ENCODE results near the gene KCNE2.

Gene KCNE2, protein sequence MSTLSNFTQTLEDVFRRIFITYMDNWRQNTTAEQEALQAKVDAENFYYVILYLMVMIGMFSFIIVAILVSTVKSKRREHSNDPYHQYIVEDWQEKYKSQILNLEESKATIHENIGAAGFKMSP

GRCh38 chr21:34363733-34364132 lies at the start of gene KCNE2:
TSS of gene KCNE2 (plus strand) at chr21:34364006. CDS start at chr21:34370479, 6,473 bp downstream.
- no peak for DNase-seq

DNA sequence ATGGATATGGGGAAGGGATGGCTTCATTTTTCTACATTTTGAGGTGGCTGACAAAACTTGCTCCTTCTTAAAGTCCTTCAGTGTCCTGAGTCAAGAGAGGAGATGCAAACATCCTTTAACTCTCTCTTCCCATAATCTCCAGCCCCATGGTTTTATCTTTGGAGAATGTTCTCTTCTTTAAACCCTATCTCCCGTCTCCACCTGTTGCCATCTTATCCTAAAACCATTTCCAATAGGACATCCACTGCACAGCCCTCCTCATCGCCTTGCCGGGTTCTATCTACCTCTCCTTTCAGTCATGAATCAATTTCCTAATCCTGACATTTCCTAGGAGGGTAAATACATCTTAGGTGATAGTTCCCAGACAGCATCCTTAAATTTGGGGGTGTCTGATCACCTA lies 44.2 kb upstream of the KCNE2 start:
- DNase-seq, result no peak

- DNase-seq, result no peak
These were observed 43.8 kb upstream of the KCNE2 start for GRCh38 chr21:34320011-34320410.

- DNase-seq, result no peak
These were observed 33.8 kb upstream of the KCNE2 start for GRCh38 chr21:34330055-34330454.

GRCh38 chr21:34331726-34332125 lies 32.1 kb upstream of the KCNE2 start:
- DNase-seq, result no peak

GRCh38 chr21:34332347-34332746 lies 31.5 kb upstream of the KCNE2 start:
- no peak for DNase-seq

- DNase-seq, result no peak
These were observed 30.6 kb upstream of the KCNE2 start for GRCh38 chr21:34333121-34333739.

DNA sequence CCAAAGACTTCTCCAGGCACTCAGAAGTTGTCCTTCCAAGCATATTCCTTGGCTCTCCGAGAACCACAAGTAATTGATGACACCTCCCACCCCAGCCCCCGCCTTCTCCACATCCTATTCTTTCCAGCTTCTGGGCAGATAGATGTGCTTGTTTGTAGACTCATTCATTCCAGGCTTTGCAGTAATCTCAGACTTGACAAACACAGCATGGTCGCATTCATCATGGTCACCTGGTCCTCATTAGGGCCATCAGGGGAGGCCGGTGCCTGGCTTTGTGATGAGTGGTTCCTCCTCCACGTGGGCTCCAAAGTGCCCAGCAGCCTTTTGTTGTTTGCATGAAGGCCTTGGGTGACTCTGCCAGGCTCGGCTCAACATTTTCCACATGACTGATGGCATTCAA lies 28.5 kb upstream of the KCNE2 start:
- DNase-seq, result no peak

GRCh38 chr21:34336245-34336644 lies 27.6 kb upstream of the KCNE2 start:
- DNase-seq, result no peak

DNA sequence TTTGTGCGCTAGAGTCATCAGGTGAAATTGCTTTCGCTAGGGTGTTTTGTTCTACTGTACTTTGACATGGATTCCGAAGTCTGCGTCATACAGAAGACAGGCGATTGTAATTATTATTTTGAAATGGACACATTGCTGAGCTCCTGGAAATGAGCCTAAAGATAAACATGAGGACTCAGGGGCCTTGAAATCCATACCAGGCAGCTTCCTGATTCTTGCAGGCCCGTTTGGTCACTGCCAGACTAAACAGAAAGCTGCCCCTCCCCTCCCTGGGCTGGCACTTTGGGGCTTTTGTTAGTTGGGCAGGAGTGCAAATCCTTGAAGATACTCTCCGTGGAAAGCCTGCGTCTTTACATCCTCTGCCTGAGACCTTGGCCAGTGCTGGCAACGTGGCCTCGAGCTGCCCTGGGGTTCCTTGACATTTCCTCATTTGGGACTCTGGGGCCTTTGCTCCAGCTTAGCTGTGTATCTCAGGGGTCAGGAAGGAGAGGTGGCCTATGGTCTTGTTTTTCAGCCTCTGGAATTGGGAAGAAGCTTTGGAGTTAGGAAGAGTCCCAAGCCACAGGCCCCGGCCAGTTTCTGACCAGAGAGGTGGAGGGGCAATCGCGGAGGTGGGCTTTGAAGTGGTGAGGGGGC lies 26.9 kb upstream of the KCNE2 start:
- no peak for DNase-seq

GRCh38 chr21:34337741-34338140 lies 26.1 kb upstream of the KCNE2 start:
- no peak for DNase-seq

GRCh38 chr21:34338226-34338625 lies 25.6 kb upstream of the KCNE2 start:
- DNase-seq, result no peak

- no peak for DNase-seq
These were observed 23.7 kb upstream of the KCNE2 start for GRCh38 chr21:34340061-34340460.

GRCh38 chr21:34342476-34342875 lies 21.3 kb upstream of the KCNE2 start:
- no peak for DNase-seq

DNA sequence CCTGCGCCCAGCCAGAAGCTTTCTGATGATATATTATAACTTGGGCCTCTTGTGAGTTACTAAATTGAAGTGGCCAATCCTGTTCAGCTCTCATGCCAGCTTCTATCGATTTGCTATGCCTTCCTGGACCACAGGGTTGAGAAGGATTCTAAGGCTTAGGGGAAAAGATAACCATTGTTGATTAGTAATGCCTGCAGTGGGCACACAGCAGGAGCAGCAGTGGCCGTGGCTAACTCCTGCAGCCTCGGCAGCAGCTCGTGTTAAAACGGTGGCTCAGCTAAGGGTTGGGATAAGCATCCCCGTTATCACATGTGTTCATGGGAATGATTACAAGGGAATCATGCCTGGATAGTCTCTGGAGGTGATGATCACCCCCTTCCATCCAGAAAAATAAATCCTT lies 20.5 kb upstream of the KCNE2 start:
- DNase-seq, result no peak

- peak; percentile 36 to 46 for DNase-seq
These were observed 19.9 kb upstream of the KCNE2 start for GRCh38 chr21:34343838-34344381.

DNA sequence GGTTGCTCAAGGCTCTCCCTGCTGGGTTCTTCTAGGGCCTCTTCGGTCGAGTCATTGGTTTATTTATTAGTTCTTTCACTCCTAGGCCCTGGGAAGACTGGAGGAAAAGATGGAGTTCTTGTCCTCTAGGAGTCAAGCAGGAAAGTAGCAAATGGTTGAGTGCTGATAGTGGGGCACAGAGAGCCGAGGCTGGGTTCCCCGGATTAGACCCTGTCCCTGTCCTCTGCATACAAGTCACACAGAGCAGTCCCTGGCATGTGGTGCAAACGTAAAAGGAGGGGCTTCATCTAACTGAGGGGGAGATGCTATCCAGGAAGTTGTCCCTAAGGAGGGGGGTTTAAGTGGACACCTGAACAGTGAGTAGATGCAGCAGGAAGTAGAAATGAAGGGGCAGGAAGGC lies 19.2 kb upstream of the KCNE2 start:
- DNase-seq, result no peak

DNA sequence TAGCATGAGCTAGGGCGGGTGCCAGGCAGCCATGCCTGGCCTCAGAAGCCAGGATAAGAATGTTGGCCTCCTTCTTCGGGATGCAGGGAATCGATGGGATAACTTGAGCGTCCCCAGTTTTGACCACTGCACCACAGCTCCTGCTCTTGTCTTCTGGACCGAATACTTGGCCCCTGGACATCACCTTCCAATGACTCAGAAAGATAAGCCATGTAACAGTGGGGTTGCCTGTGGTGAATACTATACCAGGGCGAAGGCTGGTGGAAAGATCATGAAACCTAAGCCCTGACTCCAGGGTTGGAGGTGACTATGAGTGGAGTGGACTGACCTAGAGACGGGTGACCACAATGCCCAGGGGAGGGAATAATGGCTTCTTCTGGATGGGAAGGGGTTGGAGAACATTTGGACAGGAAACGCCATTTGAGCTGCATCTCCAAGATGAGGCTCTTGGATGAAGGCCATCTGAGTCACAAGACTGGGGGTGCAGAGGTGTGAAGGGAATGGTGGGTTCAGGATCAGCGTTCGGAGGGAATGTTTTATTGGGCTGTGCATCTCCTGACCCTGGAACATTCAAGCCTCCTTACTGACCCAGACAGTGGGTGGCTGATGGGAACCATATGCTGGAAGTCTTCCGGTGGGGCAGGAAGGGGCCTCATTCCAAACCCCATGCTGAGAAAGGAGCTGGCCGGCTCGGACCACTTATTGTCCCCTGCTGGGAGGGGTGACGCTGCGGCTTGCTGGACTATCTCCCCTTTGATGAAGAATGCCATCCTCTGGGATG lies 18.5 kb upstream of the KCNE2 start:
- DNase-seq, result no peak

DNA sequence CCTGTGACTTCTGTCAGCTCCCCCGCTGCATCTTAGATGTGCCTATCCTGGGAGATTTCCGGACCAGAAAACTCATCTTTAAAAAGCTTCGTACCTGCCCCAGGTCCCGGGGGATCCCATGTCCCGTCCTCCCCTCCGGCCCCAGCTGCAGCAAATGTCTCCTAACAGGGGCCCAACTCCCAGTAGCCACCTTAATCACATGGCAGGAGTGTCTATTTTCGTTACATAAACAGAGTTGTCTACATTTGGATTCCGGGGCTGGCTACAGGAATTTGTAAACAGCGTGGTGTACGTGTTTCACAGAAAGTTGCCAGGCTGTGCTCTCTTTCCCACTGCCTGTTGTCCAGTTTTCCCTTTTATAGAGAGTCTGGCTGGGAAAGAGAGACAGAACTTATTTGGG lies 17.9 kb upstream of the KCNE2 start:
- DNase-seq, result no peak

DNA sequence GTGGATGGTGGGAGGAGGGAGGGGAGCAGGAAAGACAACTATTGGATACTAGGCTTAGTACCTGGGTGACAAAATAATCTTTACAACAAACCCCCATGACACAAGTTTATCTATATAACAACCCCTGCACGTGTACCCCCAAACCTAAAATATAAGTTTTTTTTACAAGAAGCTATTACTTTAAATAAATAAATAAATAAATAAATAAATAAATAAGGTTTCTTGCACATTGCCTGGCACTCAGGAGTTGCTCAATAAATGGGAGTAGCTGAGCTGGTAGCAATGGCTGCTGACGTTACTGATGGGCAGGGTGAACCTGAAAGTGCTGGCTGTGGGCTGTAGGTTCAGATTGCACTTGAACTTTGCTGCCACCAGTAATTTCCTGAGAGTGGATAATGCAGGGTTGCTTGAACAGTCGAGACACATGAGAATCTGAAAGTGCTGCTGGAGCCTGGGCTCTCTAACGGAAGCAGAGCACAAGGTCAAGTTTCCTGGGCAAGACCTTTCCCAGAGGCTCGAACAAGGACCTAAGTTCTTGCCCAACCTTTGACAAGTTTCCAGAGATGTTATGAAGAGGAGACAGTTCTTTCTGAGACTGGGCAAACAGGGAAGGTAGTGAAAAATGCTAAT lies 14.8 kb upstream of the KCNE2 start:
- DNase-seq, result no peak

GRCh38 chr21:34351786-34352241 lies 12.0 kb upstream of the KCNE2 start:
- DNase-seq, result peak in 1 of 2 donors; percentile 71

- no peak for DNase-seq
These were observed 11.2 kb upstream of the KCNE2 start for GRCh38 chr21:34352556-34352955.

DNA sequence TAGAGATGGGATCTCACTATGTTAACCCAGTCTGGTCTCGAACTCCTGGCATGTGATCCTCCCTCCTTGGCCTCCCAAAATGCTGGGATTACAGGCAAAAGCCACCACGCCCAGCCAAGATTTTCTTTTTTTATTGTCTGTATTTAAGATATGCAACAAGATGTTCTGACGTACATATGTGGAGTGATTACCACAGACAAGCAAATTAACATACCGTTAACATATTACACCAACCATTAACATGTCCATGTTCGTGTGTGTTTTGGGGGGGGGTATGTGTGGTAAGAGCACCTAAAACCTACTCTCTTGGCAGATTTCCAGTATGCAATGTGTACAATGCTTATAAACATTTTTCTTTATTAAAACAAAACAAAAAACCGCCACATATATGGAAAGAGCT lies 10.6 kb upstream of the KCNE2 start:
- no peak for DNase-seq

All from hippocampal formation (tissue), 2 donors.